ENCODE measurements around the gene CEP72. TPM values are rescaled to one million over a fixed set of nuclear protein-coding genes. Genes with fewer than 3 reads are reported as not detected.

Gene CEP72
- total RNA-seq, 1 donor from 2014 or later = 17.2 TPM

GRCh38 chr5:652023-652515 lies 39.9 kb downstream of the CEP72 start:
- Histone ChIP-seq H3K27ac (no peak overlapping the region), H3K9ac (no peak overlapping the region), H3K4me3 (no peak overlapping the region), H3K27me3 (no peaks in the 10 kb centered on the region), H3K36me3 (peaks cover 6% of the 10 kb centered on the region), H2AFZ (replicated peaks) (no peak overlapping the region), H4K20me1 (ENCODE audit: low read depth) (no peaks in the 10 kb centered on the region), H3K4me2 (no peak overlapping the region), H3F3A (ENCODE audit: low read depth) (peaks cover 15% of the 10 kb centered on the region), H3K79me2 (ENCODE audit: low read depth) (no peaks in the 10 kb centered on the region), H3K4me1 (no peaks in the 10 kb centered on the region), H3K9me3 (ENCODE audit: low read depth) (no peaks in the 10 kb centered on the region)
- H3K27me3 Mint-ChIP-seq (ENCODE audit: insufficient read depth, low read depth) = peaks cover 5% of the 10 kb centered on the region
- peaks cover 2% of the 10 kb centered on the region for H3K9me3 Mint-ChIP-seq
- no peak overlapping the region for H3K4me3 Mint-ChIP-seq
- peaks cover 28% of the 10 kb centered on the region for H3K36me3 Mint-ChIP-seq
- no peak for DNase-seq (ENCODE audit: low spot score)
- no peak overlapping the region for H3K27ac Mint-ChIP-seq
- no peaks in the 10 kb centered on the region for H3K4me1 Mint-ChIP-seq
- no peak for TF ChIP-seq EZH2 (IDR thresholded peaks at IDR 0.05)
- TF ChIP-seq EZH2phosphoT487 (IDR thresholded peaks at IDR 0.05) = no peak
- TF ChIP-seq CTCF (IDR thresholded peaks at IDR 0.05) = no peak

GRCh38 chr5:652773-653350 lies 40.7 kb downstream of the CEP72 start:
- no peak for DNase-seq (ENCODE audit: low spot score)
- Histone ChIP-seq H3F3A (ENCODE audit: low read depth) (peaks cover 8% of the 10 kb centered on the region), H3K9me3 (ENCODE audit: low read depth) (no peaks in the 10 kb centered on the region), H3K36me3 (peaks cover 2% of the 10 kb centered on the region), H3K79me2 (ENCODE audit: low read depth) (no peaks in the 10 kb centered on the region), H3K27me3 (no peaks in the 10 kb centered on the region), H2AFZ (replicated peaks) (no peak overlapping the region), H3K4me3 (no peak overlapping the region), H3K9ac (no peak overlapping the region), H3K4me1 (no peaks in the 10 kb centered on the region), H3K27ac (no peak overlapping the region), H4K20me1 (ENCODE audit: low read depth) (no peaks in the 10 kb centered on the region), H3K4me2 (no peak overlapping the region)
- Mint-ChIP-seq H3K9me3 (no peaks in the 10 kb centered on the region), H3K27ac (no peak overlapping the region), H3K36me3 (peaks cover 32% of the 10 kb centered on the region), H3K4me1 (no peaks in the 10 kb centered on the region), H3K4me3 (no peak overlapping the region), H3K27me3 (ENCODE audit: insufficient read depth, low read depth) (peaks cover 5% of the 10 kb centered on the region)
- TF ChIP-seq CTCF (IDR thresholded peaks at IDR 0.05) = no peak
- TF ChIP-seq EZH2phosphoT487 (IDR thresholded peaks at IDR 0.05) = no peak
- TF ChIP-seq EZH2 (IDR thresholded peaks at IDR 0.05) = no peak

GRCh38 chr5:654071-654778 lies 42.1 kb downstream of the CEP72 start:
- Histone ChIP-seq H3K27me3 (no peaks in the 10 kb centered on the region), H3K36me3 (no peaks in the 10 kb centered on the region), H3K9me3 (ENCODE audit: low read depth) (no peaks in the 10 kb centered on the region), H3K4me2 (no peak overlapping the region), H3F3A (ENCODE audit: low read depth) (no peaks in the 10 kb centered on the region), H3K4me3 (no peak overlapping the region), H4K20me1 (ENCODE audit: low read depth) (no peaks in the 10 kb centered on the region), H3K79me2 (ENCODE audit: low read depth) (no peaks in the 10 kb centered on the region), H3K4me1 (no peaks in the 10 kb centered on the region), H3K9ac (no peak overlapping the region), H2AFZ (replicated peaks) (no peak overlapping the region), H3K27ac (no peak overlapping the region)
- no peak for DNase-seq (ENCODE audit: low spot score)
- Mint-ChIP-seq H3K9me3 (no peaks in the 10 kb centered on the region), H3K36me3 (peaks cover 40% of the 10 kb centered on the region), H3K27ac (no peak overlapping the region), H3K4me1 (no peaks in the 10 kb centered on the region), H3K4me3 (peak overlapping the region; percentile 49), H3K27me3 (ENCODE audit: insufficient read depth, low read depth) (peaks cover 5% of the 10 kb centered on the region)
- TF ChIP-seq EZH2 (IDR thresholded peaks at IDR 0.05) (no peak), CTCF (IDR thresholded peaks at IDR 0.05) (no peak), EZH2phosphoT487 (IDR thresholded peaks at IDR 0.05) (no peak)
